Activated B cell treated with CpG ODN at 0.5 μM for 24 hours (primary cell): ENCODE data around the gene SLC13A4. TPM values are rescaled to one million over a fixed set of nuclear protein-coding genes. Genes with fewer than 3 reads are reported as not detected.

Experiments
- ATAC-seq: fragments of 200-7000 bp; cut with Tn5 transposase; one replicate; pipeline ENCODE4 v1.10.0; 2021; ENCODE audit warnings: low read depth, mild to moderate bottlenecking, moderate library complexity
- CTCF ChIA-PET: fragments of 350-600 bp; sonication (Branson Sonifier 250); formaldehyde crosslinking; loops from one replicate; lab custom pipeline; 2021; ENCODE audit warnings: antibody characterized with exemption; lab: Charles Lee
- POLR2A ChIA-PET: fragments of 350-600 bp; sonication (Branson Sonifier 250); formaldehyde crosslinking; loops from one replicate; lab custom pipeline; 2021; ENCODE audit warnings: antibody characterized with exemption; lab: Charles Lee
- DNase-seq: peaks from one replicate; pipeline ENCODE4 v3.0.0; 2022
- H3K27ac Mint-ChIP-seq: one replicate; pipeline ENCODE4 v1.8.0; 2020; ENCODE audit warnings: mixed read lengths
- H3K27me3 Mint-ChIP-seq: one replicate; pipeline ENCODE4 v1.8.0; 2021; ENCODE audit warnings: mixed read lengths
- H3K36me3 Mint-ChIP-seq: one replicate; pipeline ENCODE4 v1.8.0; 2021; ENCODE audit warnings: low read depth, mixed read lengths
- H3K4me1 Mint-ChIP-seq: one replicate; pipeline ENCODE4 v1.8.0; 2021; ENCODE audit warnings: mixed read lengths
- H3K4me3 Mint-ChIP-seq: one replicate; pipeline ENCODE4 v1.8.0; 2020; ENCODE audit warnings: mild to moderate bottlenecking, mixed read lengths
- H3K9me3 Mint-ChIP-seq: one replicate; pipeline ENCODE4 v1.8.0; 2020; ENCODE audit warnings: mixed read lengths
- CTCF ChIP-seq: fragments of 200-600 bp; IDR thresholded peaks from one replicate; pipeline ENCODE4 v1.8.0; 2022; ENCODE audit warnings: antibody characterized with exemption, mild to moderate bottlenecking
- intact Hi-C: fragments of 100-400 bp; cut with micrococcal nuclease; formaldehyde crosslinking; loops from one replicate; pipeline ENCODE4 v1.15.1; 2024
- total RNA-seq: library from RNA; stranded (reverse); gene quantifications from 2 replicates; pipeline ENCODE4 v1.2.3, GENCODE V29; 2022

Gene SLC13A4
- total RNA-seq, 1 donor from 2014 or later: not detected

- no peak for TF ChIP-seq CTCF
- Mint-ChIP-seq H3K27me3 (no peaks in the 10 kb centered on the region), H3K36me3 (peaks cover 42% of the 10 kb centered on the region), H3K9me3 (no peaks in the 10 kb centered on the region), H3K27ac (no peak overlapping the region), H3K4me1 (peaks cover 14% of the 10 kb centered on the region), H3K4me3 (no peak overlapping the region)
- ChIA-PET CTCF (interaction anchor here (1.7 kb wide), 1 partner anchor 9 kb away, joined by 6 read pairs; no protein-coding TSS in a partner anchor), POLR2A (no interaction called here)
- ATAC-seq (no peak), DNase-seq (no peak)
- intact Hi-C loops: no loop called here
Observed at GRCh38 chr7:135682191-135682590, 45.8 kb downstream of the SLC13A4 start.

- intact Hi-C loops: no loop called here
- ATAC-seq (no peak), DNase-seq (no peak)
- H3K4me1 Mint-ChIP-seq: peaks cover 14% of the 10 kb centered on the region
- H3K27me3 Mint-ChIP-seq: no peaks in the 10 kb centered on the region
- CTCF ChIA-PET: interaction anchor here (1.7 kb wide), 1 partner anchor 9 kb away, joined by 6 read pairs; no protein-coding TSS in a partner anchor
- TF ChIP-seq CTCF: no peak
- no peak overlapping the region for H3K27ac Mint-ChIP-seq
- peaks cover 45% of the 10 kb centered on the region for H3K36me3 Mint-ChIP-seq
- H3K4me3 Mint-ChIP-seq: no peak overlapping the region
- H3K9me3 Mint-ChIP-seq: no peaks in the 10 kb centered on the region
- POLR2A ChIA-PET: no interaction called here
Observed at GRCh38 chr7:135681762-135682161, 46.2 kb downstream of the SLC13A4 start.

GRCh38 chr7:135678612-135679575 lies 49.1 kb downstream of the SLC13A4 start:
- H3K27me3 Mint-ChIP-seq: no peaks in the 10 kb centered on the region

GRCh38 chr7:135673360-135673706 lies 54.7 kb downstream of the SLC13A4 start:
- Mint-ChIP-seq H3K4me3 (no peak overlapping the region), H3K27ac (no peak overlapping the region), H3K4me1 (peaks cover 12% of the 10 kb centered on the region), H3K27me3 (no peaks in the 10 kb centered on the region), H3K9me3 (no peaks in the 10 kb centered on the region), H3K36me3 (peaks cover 58% of the 10 kb centered on the region)
- intact Hi-C loops: loop anchor here (1.0 kb wide), 1 partner anchor 336 kb away; no protein-coding TSS in a partner anchor
- DNase-seq (no peak), ATAC-seq (no peak)
- no peak for TF ChIP-seq CTCF
- ChIA-PET CTCF (interaction anchor here (1.0 to 1.6 kb wide), 7 partner anchors 9 to 335 kb away, joined by 3 to 6 read pairs (median 4); no protein-coding TSS in a partner anchor), POLR2A (interaction anchor here (1.2 kb wide), 1 partner anchor 9 kb away, joined by 3 read pairs; no protein-coding TSS in a partner anchor)

More at GRCh38 chr7:135678612-135679575, 49.1 kb downstream of the SLC13A4 start:
- no peak overlapping the region for H3K27ac Mint-ChIP-seq
- intact Hi-C loops: no loop called here
- DNase-seq: no peak
- no peaks in the 10 kb centered on the region for H3K9me3 Mint-ChIP-seq
- POLR2A ChIA-PET: no interaction called here
- CTCF ChIA-PET: no interaction called here
- no peak for TF ChIP-seq CTCF
- ATAC-seq: no peak
- H3K36me3 Mint-ChIP-seq: peaks cover 58% of the 10 kb centered on the region
- H3K4me1 Mint-ChIP-seq: peaks cover 14% of the 10 kb centered on the region
- H3K4me3 Mint-ChIP-seq: no peak overlapping the region
